A673 (cell line): ENCODE measurements around the gene FOXO3.

ENCODE experiments used
- EZH2 ChIP-seq: fragments of 200-600 bp; sonication (generic); IDR thresholded peaks from 2 replicates; pipeline ENCODE4 v1.6.1; 2017; ENCODE audit warnings: borderline replicate concordance, low read depth, mild to moderate bottlenecking, mixed read lengths, antibody characterized with exemption, low read length; ENCODE audit not compliant: poor library complexity, severe bottlenecking
- TF ChIP-seq, protein P1 (sequence below): fragments of 300-800, 200-600 bp; sonication (generic); conservative IDR thresholded peaks from 2 replicates; pipeline ENCODE4 v1.5.1; 2017; ENCODE audit warnings: low read depth, mild to moderate bottlenecking, antibody characterized with exemption, low read length, moderate library complexity, mixed read lengths

DNA sequence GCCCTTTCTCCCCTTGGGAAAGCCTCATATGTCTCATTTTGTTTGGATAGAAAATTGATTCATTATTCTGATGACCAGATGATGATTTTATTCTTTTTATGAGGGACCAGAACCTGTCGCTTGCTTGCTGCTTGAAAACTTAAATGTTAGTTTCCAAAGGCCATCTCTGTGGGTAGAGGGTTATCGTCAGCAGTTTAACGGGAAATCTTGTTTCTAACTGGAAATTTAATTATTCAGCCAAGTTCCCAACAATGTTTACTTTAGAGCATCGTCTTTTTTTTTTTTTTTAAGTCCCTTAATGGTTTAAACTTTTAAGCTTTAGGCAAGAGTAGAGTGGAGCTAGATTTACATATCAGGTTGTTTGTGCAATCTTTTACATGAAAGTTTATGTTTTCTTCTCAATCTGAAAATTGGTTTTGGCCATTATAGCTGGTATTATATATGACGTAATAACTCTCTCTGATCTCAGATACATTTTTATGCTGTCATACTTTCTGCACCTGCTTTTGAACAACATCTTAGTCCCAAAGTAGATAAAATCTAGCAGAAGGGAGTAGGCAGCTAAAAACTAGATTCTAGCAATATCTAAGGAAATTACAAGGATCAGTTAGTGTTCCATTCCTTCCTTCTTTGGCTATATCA, 93.9 kb downstream of the FOXO3 start:
- TF ChIP-seq, protein P1, sequence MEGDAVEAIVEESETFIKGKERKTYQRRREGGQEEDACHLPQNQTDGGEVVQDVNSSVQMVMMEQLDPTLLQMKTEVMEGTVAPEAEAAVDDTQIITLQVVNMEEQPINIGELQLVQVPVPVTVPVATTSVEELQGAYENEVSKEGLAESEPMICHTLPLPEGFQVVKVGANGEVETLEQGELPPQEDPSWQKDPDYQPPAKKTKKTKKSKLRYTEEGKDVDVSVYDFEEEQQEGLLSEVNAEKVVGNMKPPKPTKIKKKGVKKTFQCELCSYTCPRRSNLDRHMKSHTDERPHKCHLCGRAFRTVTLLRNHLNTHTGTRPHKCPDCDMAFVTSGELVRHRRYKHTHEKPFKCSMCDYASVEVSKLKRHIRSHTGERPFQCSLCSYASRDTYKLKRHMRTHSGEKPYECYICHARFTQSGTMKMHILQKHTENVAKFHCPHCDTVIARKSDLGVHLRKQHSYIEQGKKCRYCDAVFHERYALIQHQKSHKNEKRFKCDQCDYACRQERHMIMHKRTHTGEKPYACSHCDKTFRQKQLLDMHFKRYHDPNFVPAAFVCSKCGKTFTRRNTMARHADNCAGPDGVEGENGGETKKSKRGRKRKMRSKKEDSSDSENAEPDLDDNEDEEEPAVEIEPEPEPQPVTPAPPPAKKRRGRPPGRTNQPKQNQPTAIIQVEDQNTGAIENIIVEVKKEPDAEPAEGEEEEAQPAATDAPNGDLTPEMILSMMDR, result no peak
- TF ChIP-seq EZH2, result no peak
